Endodermal cell (in vitro differentiated cells): ENCODE measurements around the gene SKIC3. TPM values are rescaled to one million over a fixed set of nuclear protein-coding genes. Genes with fewer than 3 reads are reported as not detected.

Source experiments
- DNase-seq: peaks from one replicate; pipeline ENCODE4 v3.0.0-alpha.2; 2017
- H3K27ac ChIP-seq: 2 replicates; pipeline ENCODE4 v1.5.1; 2013; ENCODE audit warnings: mild to moderate bottlenecking, low read depth, low read length, moderate library complexity
- H3K27me3 ChIP-seq: 2 replicates; pipeline ENCODE4 v1.6.1; 2013; ENCODE audit warnings: mild to moderate bottlenecking, low read length, moderate library complexity; ENCODE audit not compliant: insufficient read depth, control insufficient read depth, poor library complexity, severe bottlenecking
- H3K36me3 ChIP-seq: 2 replicates; pipeline ENCODE4 v1.7.0; 2013; ENCODE audit warnings: mild to moderate bottlenecking, low read length, moderate library complexity; ENCODE audit not compliant: control insufficient read depth, insufficient read depth
- H3K4me1 ChIP-seq: one replicate; pipeline ENCODE4 v1.7.0; 2013; ENCODE audit warnings: low read length; ENCODE audit not compliant: control insufficient read depth, insufficient read depth
- H3K4me3 ChIP-seq: 2 replicates; pipeline ENCODE4 v1.5.1; 2013; ENCODE audit warnings: mild to moderate bottlenecking, low read length, moderate library complexity
- H3K9ac ChIP-seq: 2 replicates; pipeline ENCODE4 v1.6.1; 2013; ENCODE audit warnings: mild to moderate bottlenecking, low read length, moderate library complexity; ENCODE audit not compliant: poor library complexity, severe bottlenecking; ENCODE audit errors: extremely low read depth
- H3K9me3 ChIP-seq: 2 replicates; pipeline ENCODE4 v1.6.1; 2013; ENCODE audit warnings: mild to moderate bottlenecking, low read length, moderate library complexity; ENCODE audit not compliant: control insufficient read depth
- H3K27ac Mint-ChIP-seq: 2 replicates; pipeline ENCODE4 v1.8.0; 2020; ENCODE audit warnings: mixed read lengths
- H3K27me3 Mint-ChIP-seq: 2 replicates; pipeline ENCODE4 v1.8.0; 2021; ENCODE audit warnings: mild to moderate bottlenecking, mixed read lengths; ENCODE audit not compliant: insufficient read depth
- H3K36me3 Mint-ChIP-seq: 2 replicates; pipeline ENCODE4 v1.8.0; 2020; ENCODE audit warnings: low read depth, mixed read lengths
- H3K4me1 Mint-ChIP-seq: 2 replicates; pipeline ENCODE4 v1.8.0; 2020; ENCODE audit warnings: mixed read lengths
- H3K4me3 Mint-ChIP-seq: 2 replicates; pipeline ENCODE4 v1.8.0; 2020; ENCODE audit warnings: mild to moderate bottlenecking, moderate library complexity, mixed read lengths
- H3K9me3 Mint-ChIP-seq: 2 replicates; pipeline ENCODE4 v1.8.0; 2020; ENCODE audit warnings: mild to moderate bottlenecking, mixed read lengths
- WGBS, 2 experiments: methylation state at CpG; one replicate each; pipeline versions ENCODE4 v1.1.5 to v1.1.7; 2013; ENCODE audit warnings: missing lambda C conversion rate in 2 of 2, mixed read lengths in 1 of 2; ENCODE audit not compliant: insufficient coverage in 1 of 2, insufficient read length in 1 of 2; 5-methylcytosine and 5-hydroxymethylcytosine counted together
- total RNA-seq, 2 donors: library from RNA; stranded (reverse); fragmentation: NEBNext Ultra II Directional in 1 of 2; extraction: Animal tissue kit (Norgen Biotek cat#: 25700) in 1 of 2; gene quantifications; 2 replicates in 1 of 2; 3 replicates in 1 of 2; pipeline ENCODE4 v1.2.1, GENCODE V29; 2021
- TF ChIP-seq, protein P1 (sequence below): fragments of 200-600 bp; sonication (generic); conservative IDR thresholded peaks from 2 replicates; pipeline ENCODE4 v1.5.0; 2021; ENCODE audit warnings: antibody characterized with exemption, mild to moderate bottlenecking

The SKIC3 gene
- total RNA-seq, 2 donors from 2014 or later: 83.2 to 89.3 TPM

- H3K36me3 Mint-ChIP-seq: peaks cover 10% of the 10 kb centered on the region
- Histone ChIP-seq H3K4me1 (no peaks in the 10 kb centered on the region), H3K9me3 (no peaks in the 10 kb centered on the region), H3K27ac (no peak overlapping the region), H3K9ac (no peak overlapping the region), H3K4me3 (no peak overlapping the region), H3K36me3 (no peaks in the 10 kb centered on the region), H3K27me3 (no peaks in the 10 kb centered on the region)
- TF ChIP-seq, protein P1, sequence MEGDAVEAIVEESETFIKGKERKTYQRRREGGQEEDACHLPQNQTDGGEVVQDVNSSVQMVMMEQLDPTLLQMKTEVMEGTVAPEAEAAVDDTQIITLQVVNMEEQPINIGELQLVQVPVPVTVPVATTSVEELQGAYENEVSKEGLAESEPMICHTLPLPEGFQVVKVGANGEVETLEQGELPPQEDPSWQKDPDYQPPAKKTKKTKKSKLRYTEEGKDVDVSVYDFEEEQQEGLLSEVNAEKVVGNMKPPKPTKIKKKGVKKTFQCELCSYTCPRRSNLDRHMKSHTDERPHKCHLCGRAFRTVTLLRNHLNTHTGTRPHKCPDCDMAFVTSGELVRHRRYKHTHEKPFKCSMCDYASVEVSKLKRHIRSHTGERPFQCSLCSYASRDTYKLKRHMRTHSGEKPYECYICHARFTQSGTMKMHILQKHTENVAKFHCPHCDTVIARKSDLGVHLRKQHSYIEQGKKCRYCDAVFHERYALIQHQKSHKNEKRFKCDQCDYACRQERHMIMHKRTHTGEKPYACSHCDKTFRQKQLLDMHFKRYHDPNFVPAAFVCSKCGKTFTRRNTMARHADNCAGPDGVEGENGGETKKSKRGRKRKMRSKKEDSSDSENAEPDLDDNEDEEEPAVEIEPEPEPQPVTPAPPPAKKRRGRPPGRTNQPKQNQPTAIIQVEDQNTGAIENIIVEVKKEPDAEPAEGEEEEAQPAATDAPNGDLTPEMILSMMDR: no peak
- no peaks in the 10 kb centered on the region for H3K9me3 Mint-ChIP-seq
- no peak overlapping the region for H3K27ac Mint-ChIP-seq
- no peak for DNase-seq
- H3K27me3 Mint-ChIP-seq: no peaks in the 10 kb centered on the region
- WGBS, 2 experiments: 88 to 100% methylated on average over 1 to 3 of the region's 3 CpGs
- H3K4me3 Mint-ChIP-seq: no peak overlapping the region
- H3K4me1 Mint-ChIP-seq: peaks cover 4% of the 10 kb centered on the region
Measured at GRCh38 chr5:95595289-95595931, 40.6 kb upstream of the SKIC3 start.

DNA sequence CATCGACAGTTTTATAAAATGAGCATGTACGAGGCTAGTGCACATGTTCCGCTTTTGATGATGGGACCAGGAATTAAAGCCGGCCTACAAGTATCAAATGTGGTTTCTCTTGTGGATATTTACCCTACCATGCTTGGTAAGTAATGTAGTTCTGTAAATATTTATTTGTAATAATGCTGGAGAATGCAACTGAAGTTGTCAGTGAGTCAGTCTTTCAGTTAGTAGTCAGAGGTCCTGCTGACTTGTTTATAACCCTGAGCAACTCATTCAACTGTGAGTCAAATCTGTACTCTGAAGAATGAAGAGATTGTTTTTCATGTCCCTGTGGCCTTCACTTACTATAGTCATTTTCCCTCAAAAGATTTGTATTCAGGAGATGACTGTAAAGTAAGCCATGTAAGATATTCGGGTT is 36.7 kb upstream of the SKIC3 start:
- no peak overlapping the region for H3K4me3 ChIP-seq
- H3K4me1 Mint-ChIP-seq: peaks cover 4% of the 10 kb centered on the region
- no peak overlapping the region for H3K27ac ChIP-seq
- no peak for DNase-seq
- H3K9me3 ChIP-seq: no peaks in the 10 kb centered on the region
- no peak overlapping the region for H3K27ac Mint-ChIP-seq
- no peaks in the 10 kb centered on the region for H3K9me3 Mint-ChIP-seq
- H3K36me3 ChIP-seq: no peaks in the 10 kb centered on the region
- peaks cover 13% of the 10 kb centered on the region for H3K36me3 Mint-ChIP-seq
- H3K4me1 ChIP-seq: no peaks in the 10 kb centered on the region
- 89 to 97% methylated on average over 4 to 5 of the region's 5 CpGs for WGBS, 2 experiments
- H3K27me3 ChIP-seq: no peaks in the 10 kb centered on the region
- TF ChIP-seq, protein P1: no peak
- H3K27me3 Mint-ChIP-seq: no peaks in the 10 kb centered on the region
- H3K9ac ChIP-seq: no peak overlapping the region
- H3K4me3 Mint-ChIP-seq: no peak overlapping the region

DNA sequence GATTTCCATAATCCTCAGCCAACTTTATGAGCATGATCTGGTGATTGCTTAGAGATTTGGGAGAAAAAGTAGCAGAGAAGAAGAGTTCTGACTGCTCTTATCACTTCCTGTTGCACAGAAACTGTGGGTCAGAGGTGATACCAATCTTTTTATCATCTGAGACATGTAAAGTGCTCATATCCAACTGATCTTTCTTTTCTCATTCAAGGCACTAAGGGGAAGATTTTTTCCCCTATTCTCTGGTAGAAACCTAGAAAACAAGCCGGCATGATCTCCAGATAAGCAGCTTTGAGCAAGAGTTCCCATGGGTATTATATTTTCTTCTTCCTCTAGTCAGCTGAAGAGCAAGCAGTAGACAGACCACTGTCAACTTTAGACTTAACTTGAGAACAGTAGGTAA is 36.1 kb upstream of the SKIC3 start:
- Mint-ChIP-seq H3K4me1 (peaks cover 4% of the 10 kb centered on the region), H3K4me3 (no peak overlapping the region), H3K27me3 (no peaks in the 10 kb centered on the region), H3K27ac (no peak overlapping the region), H3K9me3 (no peaks in the 10 kb centered on the region), H3K36me3 (peaks cover 13% of the 10 kb centered on the region)
- 100% methylated on average over 1 of the region's 1 CpG for WGBS, 2 experiments
- Histone ChIP-seq H3K9me3 (no peaks in the 10 kb centered on the region), H3K27ac (no peak overlapping the region), H3K4me3 (no peak overlapping the region), H3K9ac (no peak overlapping the region), H3K27me3 (no peaks in the 10 kb centered on the region), H3K4me1 (no peaks in the 10 kb centered on the region), H3K36me3 (no peaks in the 10 kb centered on the region)
- TF ChIP-seq, protein P1: no peak
- DNase-seq: no peak
